Astrocyte of the cerebellum (primary cell): ENCODE data around the gene GABARAP.

ENCODE experiments used
- DNase-seq: peaks from one replicate; pipeline ENCODE4 v3.0.0-alpha.2; 2011; ENCODE audit warnings: low read depth
- H3K4me3 ChIP-seq: 2 replicates; pipeline ENCODE4 v1.5.1; 2011; ENCODE audit warnings: mild to moderate bottlenecking, low read depth, low read length, moderate library complexity
- in situ Hi-C: cut with HindIII; loops from 2 replicates; pipeline ENCODE4 v1.10.0; 2017; ENCODE audit warnings: low sequenced_read_pairs
- TF ChIP-seq, protein P1 (sequence below): IDR thresholded peaks from 2 replicates; pipeline ENCODE4 v1.5.1; 2012; ENCODE audit warnings: low read length, low read depth, moderate library complexity, mild to moderate bottlenecking; ENCODE audit errors: missing control alignments

Gene GABARAP

DNA sequence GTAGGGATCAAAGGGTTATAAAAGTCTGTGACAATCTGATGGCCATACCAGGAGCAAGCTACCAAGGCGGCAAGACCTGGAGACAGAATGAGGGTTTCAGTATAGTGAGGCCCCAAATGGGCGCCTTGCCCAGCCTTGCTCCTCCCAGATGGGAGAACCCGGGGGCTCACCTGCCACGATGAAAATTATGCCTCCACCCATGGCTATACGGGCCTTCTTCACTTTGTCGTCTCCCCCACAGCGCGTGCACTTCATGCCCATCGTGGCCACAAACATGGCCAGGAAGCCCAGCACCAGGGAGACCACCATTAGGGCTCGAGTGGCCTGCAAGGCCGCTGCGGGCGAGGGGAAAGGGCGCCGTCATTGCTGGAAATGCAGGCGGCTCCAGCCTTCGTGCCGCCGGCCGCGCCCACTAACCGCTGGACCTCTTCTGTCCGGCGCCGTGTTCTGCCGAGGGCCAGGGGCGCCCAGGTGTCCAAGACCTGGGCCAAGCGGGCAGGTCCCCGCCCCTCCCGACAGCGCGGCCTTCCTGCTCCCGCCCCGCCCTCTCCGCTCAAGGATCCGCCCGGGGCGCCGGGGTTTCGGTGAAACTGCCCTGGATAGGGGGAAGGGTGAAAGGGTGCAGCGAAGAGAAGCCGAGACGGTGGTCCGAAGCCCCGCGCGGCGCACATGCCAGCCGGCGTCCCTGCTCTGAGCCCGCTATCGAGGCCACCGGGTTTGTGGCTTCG, 18.6 kb upstream of the GABARAP start:
- DNase-seq: no peak
- TF ChIP-seq, protein P1, sequence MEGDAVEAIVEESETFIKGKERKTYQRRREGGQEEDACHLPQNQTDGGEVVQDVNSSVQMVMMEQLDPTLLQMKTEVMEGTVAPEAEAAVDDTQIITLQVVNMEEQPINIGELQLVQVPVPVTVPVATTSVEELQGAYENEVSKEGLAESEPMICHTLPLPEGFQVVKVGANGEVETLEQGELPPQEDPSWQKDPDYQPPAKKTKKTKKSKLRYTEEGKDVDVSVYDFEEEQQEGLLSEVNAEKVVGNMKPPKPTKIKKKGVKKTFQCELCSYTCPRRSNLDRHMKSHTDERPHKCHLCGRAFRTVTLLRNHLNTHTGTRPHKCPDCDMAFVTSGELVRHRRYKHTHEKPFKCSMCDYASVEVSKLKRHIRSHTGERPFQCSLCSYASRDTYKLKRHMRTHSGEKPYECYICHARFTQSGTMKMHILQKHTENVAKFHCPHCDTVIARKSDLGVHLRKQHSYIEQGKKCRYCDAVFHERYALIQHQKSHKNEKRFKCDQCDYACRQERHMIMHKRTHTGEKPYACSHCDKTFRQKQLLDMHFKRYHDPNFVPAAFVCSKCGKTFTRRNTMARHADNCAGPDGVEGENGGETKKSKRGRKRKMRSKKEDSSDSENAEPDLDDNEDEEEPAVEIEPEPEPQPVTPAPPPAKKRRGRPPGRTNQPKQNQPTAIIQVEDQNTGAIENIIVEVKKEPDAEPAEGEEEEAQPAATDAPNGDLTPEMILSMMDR: no peak
- peak overlapping the region; percentile 27 for H3K4me3 ChIP-seq
- in situ Hi-C loops: no loop called here

DNA sequence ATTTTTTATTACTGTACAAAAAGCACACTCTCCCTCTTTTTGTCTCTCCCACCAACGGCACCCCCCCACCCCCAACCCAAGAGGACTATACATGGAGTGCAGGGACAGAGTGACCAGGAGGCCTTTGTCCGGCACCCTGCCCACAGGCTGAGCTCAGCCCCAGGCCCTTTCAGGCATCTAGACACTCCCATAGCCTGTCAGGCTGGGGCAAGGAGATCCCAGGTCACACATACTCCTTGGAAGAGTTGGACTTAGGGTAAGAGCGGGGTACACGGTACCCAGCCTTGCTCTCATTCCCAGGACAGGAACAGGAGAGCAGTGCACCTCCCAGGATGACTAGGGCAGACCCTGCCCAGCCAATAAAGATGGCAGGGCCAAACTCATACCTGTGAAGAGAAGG, 17.9 kb upstream of the GABARAP start:
- in situ Hi-C loops: no loop called here
- H3K4me3 ChIP-seq: no peak overlapping the region
- no peak for DNase-seq
- TF ChIP-seq, protein P1: no peak

DNA sequence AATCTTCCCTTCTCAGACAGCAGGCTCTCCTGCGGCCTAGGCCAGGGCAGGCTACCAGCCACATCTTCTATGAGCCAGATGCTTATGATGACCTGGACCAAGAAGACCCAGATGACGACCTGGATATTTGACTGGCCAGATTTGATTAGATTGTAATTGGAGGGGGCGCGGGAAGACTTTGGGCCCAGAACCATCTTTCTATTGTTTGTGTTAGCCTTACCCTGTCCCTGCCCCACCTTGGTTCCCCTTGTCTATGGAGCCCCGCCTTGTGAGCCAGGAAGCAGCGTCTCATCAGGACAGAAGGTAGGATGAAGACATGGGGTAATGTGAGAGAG, 17.3 kb upstream of the GABARAP start:
- H3K4me3 ChIP-seq: no peak overlapping the region
- DNase-seq: no peak
- TF ChIP-seq, protein P1: no peak
- in situ Hi-C loops: no loop called here

DNA sequence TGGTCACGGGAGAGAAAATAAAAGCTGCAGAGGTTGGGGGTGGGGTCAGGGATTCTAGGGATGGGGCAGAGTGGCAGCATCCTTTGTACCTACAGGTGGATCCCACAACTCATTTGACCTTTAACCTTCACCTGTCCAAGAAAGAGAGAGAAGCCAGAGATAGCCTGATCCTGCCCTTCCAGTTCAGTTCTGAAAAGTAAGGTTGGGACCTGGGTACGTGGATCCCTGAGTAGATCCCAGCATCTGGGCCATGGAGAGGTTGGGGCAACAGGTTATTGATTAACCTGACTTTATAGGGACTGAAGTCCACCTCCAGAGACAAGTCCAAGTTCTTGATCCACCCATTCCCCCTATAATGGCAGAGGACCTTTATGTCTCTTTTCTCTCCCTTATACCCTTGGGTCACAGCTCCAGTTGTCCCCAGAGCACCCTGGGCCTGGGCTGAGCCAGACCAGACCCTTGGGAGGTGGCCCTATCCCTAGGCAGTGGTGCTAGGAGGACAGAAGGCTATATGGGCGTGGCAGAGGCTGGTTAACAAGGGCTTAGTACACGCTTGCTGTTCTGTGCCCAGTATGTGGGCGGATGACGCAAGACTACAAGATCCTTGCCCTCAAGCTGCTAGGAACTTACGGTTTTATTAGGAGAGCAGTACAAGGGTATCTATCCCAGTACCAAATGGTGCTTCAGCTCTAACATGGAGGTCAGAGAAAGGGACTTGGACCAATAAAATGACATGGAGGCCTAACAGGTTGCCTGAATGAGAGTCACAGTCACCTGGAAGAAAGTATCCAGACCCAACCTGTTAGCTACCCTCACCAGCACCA, 16.7 kb upstream of the GABARAP start:
- in situ Hi-C loops: no loop called here
- DNase-seq: no peak
- no peak overlapping the region for H3K4me3 ChIP-seq
- TF ChIP-seq, protein P1: no peak

DNA sequence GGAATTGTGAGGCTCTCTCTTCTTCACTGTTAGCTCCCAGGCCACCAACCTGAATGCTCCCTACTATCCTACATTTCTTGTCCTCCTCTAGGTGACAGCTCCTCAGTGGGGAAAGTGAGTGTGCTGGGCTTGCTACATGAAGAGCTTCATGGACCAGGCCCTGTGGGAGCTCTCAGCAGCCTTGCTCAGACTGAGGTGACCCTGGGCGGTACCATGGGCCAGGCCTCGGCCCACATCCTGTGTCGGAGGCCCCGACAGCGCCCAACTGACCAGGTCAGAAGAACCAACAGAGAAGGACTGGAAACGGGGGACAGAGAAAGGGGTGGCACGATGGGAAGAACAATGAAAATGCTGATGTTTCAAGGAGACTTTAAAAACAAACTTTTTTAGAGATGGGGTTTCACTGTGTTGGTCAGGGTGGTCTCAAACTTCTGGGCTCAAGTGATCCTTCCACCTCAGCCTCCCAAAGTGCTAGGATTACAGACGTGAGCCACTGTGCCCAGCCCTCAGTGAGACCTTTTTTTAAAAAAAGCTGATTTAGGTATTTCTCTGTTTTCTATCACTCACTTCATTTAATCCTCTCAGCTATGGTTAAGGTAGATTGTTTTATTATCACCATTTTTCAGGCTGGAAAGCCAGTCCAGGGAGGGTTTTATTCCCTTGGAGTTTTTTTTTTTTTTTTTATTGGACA, 14.7 kb upstream of the GABARAP start:
- TF ChIP-seq, protein P1: no peak
- H3K4me3 ChIP-seq: no peak overlapping the region
- in situ Hi-C loops: no loop called here
- no peak for DNase-seq

DNA sequence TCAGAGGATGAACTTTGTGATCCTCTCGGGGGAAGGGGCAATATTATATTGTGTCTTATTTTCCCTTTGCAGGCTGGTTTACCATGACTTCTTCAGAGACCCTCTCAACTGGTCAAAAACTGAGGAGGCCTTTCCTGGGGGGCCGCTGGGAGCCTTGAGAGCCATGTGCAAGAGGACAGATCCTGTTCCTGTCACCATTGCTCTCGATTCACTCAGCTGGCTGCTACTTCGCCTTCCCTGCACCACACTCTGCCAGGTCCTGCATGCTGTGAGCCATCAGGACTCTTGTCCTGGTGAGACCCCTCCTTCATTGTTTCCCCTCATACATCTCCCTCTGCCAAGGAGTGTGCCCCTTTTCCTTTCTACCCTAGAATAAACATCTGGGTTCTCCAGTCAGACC, 12.3 kb upstream of the GABARAP start:
- in situ Hi-C loops: no loop called here
- no peak overlapping the region for H3K4me3 ChIP-seq
- DNase-seq: no peak
- TF ChIP-seq, protein P1: no peak
